Endothelial cell of umbilical vein (primary cell): ENCODE measurements around the gene CEBPG. TPM values are rescaled to one million over a fixed set of nuclear protein-coding genes. Genes with fewer than 3 reads are reported as not detected.

ENCODE experiments used
- BruUV-seq: library from RNA; stranded (reverse); fragments of 400-500 nt; replicated peaks from 2 replicates; lab custom pipeline; 2021; lab: Mats Ljungman, UMichigan
- CTCF ChIA-PET: fragments of 300-600, 350-600 bp; sonication (Branson Sonifier 250); formaldehyde crosslinking; loops from one replicate; lab custom pipeline; 2021; ENCODE audit warnings: antibody characterized with exemption, inconsistent platforms; lab: Charles Lee
- POLR2A ChIA-PET: fragments of 300-600, 350-600 bp; sonication (Branson Sonifier 250); formaldehyde crosslinking; loops from one replicate; lab custom pipeline; 2021; ENCODE audit warnings: antibody characterized with exemption, inconsistent platforms; lab: Charles Lee
- DNase-seq: peaks from one replicate; pipeline ENCODE4 v3.0.0-alpha.2; 2011; ENCODE audit warnings: low read depth, low spot score
- FAIRE-seq: peaks from 2 replicates; lab custom pipeline; 2011; peaks lifted over from hg19 to GRCh38; lab: Jason Lieb, UNC
- H2AFZ ChIP-seq: 2 replicates; pipeline ENCODE4 v1.6.0; 2012; ENCODE audit warnings: low read depth, low read length, control low read depth, inconsistent platforms
- H3K27ac ChIP-seq: 2 replicates; pipeline ENCODE4 v1.5.1; 2011; ENCODE audit warnings: low read depth, mild to moderate bottlenecking, control low read depth, low read length, moderate library complexity; ENCODE audit not compliant: insufficient read depth
- H3K27me3 ChIP-seq, 2 experiments: 2 replicates each; pipeline versions ENCODE4 v1.6.0 to v1.6.1; 2011; ENCODE audit warnings: low read length in 2 of 2, mixed read lengths in 1 of 2; ENCODE audit not compliant: control insufficient read depth in 2 of 2, insufficient read depth in 2 of 2
- H3K36me3 ChIP-seq, 2 experiments: 2 replicates in 1 of 2; 3 replicates in 1 of 2; pipeline ENCODE4 v1.5.1; 2011; ENCODE audit warnings: low read length in 2 of 2, mild to moderate bottlenecking in 1 of 2, moderate library complexity in 1 of 2; ENCODE audit not compliant: control insufficient read depth in 2 of 2, insufficient read depth in 2 of 2; ENCODE audit errors: extremely low read depth in 1 of 2
- H3K4me1 ChIP-seq: 3 replicates; pipeline ENCODE4 v1.5.1; 2011; ENCODE audit warnings: mild to moderate bottlenecking, low read length; ENCODE audit not compliant: control insufficient read depth, insufficient read depth; ENCODE audit errors: extremely low read depth
- H3K4me2 ChIP-seq: 2 replicates; pipeline ENCODE4 v1.6.1; 2011; ENCODE audit warnings: low read length, control low read depth, mixed read lengths; ENCODE audit not compliant: insufficient read depth
- H3K4me3 ChIP-seq, 3 experiments: fragments of 200-600 bp in 1 of 3; sonication (generic), shearing (Covaris generic) in 1 of 3; replicated peaks in 1 of 3; 2 replicates each; pipeline ENCODE4 v1.5.1; 2011 to 2016; ENCODE audit warnings: control low read depth in 3 of 3, low read length in 3 of 3, mild to moderate bottlenecking in 2 of 3, inconsistent platforms in 1 of 3, low read depth in 1 of 3, moderate library complexity in 1 of 3; ENCODE audit not compliant: insufficient read depth in 1 of 3
- H3K79me2 ChIP-seq: 2 replicates; pipeline ENCODE4 v1.6.0; 2012; ENCODE audit warnings: low read length, inconsistent platforms; ENCODE audit not compliant: control insufficient read depth, insufficient read depth
- H3K9ac ChIP-seq: replicated peaks from 2 replicates; pipeline ENCODE3; 2011; ENCODE audit warnings: low read length, control low read depth; ENCODE audit not compliant: insufficient read depth; ENCODE audit errors: extremely low read depth
- H3K9me1 ChIP-seq: replicated peaks from 3 replicates; pipeline ENCODE4 v1.6.0; 2011; ENCODE audit warnings: mild to moderate bottlenecking, low read length; ENCODE audit not compliant: control insufficient read depth, insufficient read depth; ENCODE audit errors: extremely low read depth
- H3K9me3 ChIP-seq: replicated peaks from 2 replicates; pipeline ENCODE4 v1.5.1; 2012; ENCODE audit warnings: low read length, inconsistent platforms; ENCODE audit not compliant: control insufficient read depth, insufficient read depth
- H4K20me1 ChIP-seq: replicated peaks from 2 replicates; pipeline ENCODE3; 2011; ENCODE audit warnings: mild to moderate bottlenecking, low read length; ENCODE audit not compliant: control insufficient read depth, insufficient read depth; ENCODE audit errors: extremely low read depth
- EZH2 ChIP-seq: IDR thresholded peaks from 2 replicates; pipeline ENCODE4 v1.6.1; 2012; ENCODE audit warnings: borderline replicate concordance, low read depth, mild to moderate bottlenecking, moderate library complexity, low read length, inconsistent platforms; ENCODE audit not compliant: severe bottlenecking
- FOS ChIP-seq: IDR thresholded peaks from 2 replicates; pipeline ENCODE4 v1.6.1; 2011; ENCODE audit warnings: mild to moderate bottlenecking, low read length, moderate library complexity, borderline replicate concordance; ENCODE audit not compliant: insufficient read depth
- GATA2 ChIP-seq: IDR thresholded peaks from 2 replicates; pipeline ENCODE4 v1.7.0; 2011; ENCODE audit warnings: low read depth, mild to moderate bottlenecking, moderate library complexity, mixed read lengths, low read length; ENCODE audit not compliant: insufficient read length, insufficient read depth
- JUN ChIP-seq: IDR thresholded peaks from 2 replicates; pipeline ENCODE4 v1.6.1; 2011; ENCODE audit warnings: borderline replicate concordance, low read depth; ENCODE audit not compliant: insufficient read length, insufficient read depth
- MYC ChIP-seq: IDR thresholded peaks from one replicate; pipeline ENCODE4 v1.6.1; 2011; ENCODE audit warnings: mild to moderate bottlenecking, low read depth, low read length
- POLR2A ChIP-seq: IDR thresholded peaks from 2 replicates; pipeline ENCODE4 v1.6.1; 2012; ENCODE audit warnings: low read depth, mild to moderate bottlenecking, control low read depth, low read length
- POLR2AphosphoS5 ChIP-seq: IDR thresholded peaks from 2 replicates; pipeline ENCODE4 v1.6.1; 2012; ENCODE audit warnings: low read depth, mild to moderate bottlenecking, control low read depth, low read length, moderate library complexity; ENCODE audit not compliant: insufficient read depth
- dilution Hi-C: fragments of 300-500 bp; cut with MboI; formaldehyde crosslinking; loops from one replicate; pipeline ENCODE4 v1.15.0; 2019; ENCODE audit warnings: low sequenced_read_pairs; ENCODE audit not compliant: extremely low pct_ligation_motif_present
- intact Hi-C: fragments of 100-400 bp; cut with micrococcal nuclease; formaldehyde crosslinking; loops from one replicate; pipeline ENCODE4 v1.10.0; 2022
- polyA plus RNA-seq, 4 experiments: library from polyadenylated mRNA; depleted of rRNA in 3 of 4; stranded (reverse) in 3 of 4; unstranded in 1 of 4; fragments of >200 nt; gene quantifications; 2 replicates each; pipeline versions ENCODE4 v1.2.1 to v1.2.3, GENCODE V29; 2011 to 2012; ENCODE audit warnings: missing spikeins in 1 of 4
- total RNA-seq: library from RNA; stranded (reverse); gene quantifications from 2 replicates; pipeline ENCODE4 v1.2.3, GENCODE V29; 2021
- TF ChIP-seq, protein P1 (sequence below): IDR thresholded peaks from 2 replicates; pipeline ENCODE4 v1.6.1; 2011; ENCODE audit not compliant: insufficient read depth, insufficient read length
- TF ChIP-seq, protein P2 (sequence below), 2 donors: IDR thresholded peaks; 1 replicate in 1 of 2; 2 replicates in 1 of 2; pipeline ENCODE4 v1.5.1; 2011; ENCODE audit warnings: low read length in 2 of 2, mild to moderate bottlenecking in 2 of 2, moderate library complexity in 2 of 2, control low read depth in 1 of 2, inconsistent platforms in 1 of 2, low read depth in 1 of 2; ENCODE audit not compliant: insufficient read depth in 1 of 2; ENCODE audit errors: extremely low read depth in 1 of 2

CEBPG gene
- total and polyA plus RNA-seq, 2 donors (not counting 3 experiments of a cell fraction or from before 2014, with no cell fraction given), result 10.2 to 24.6 TPM

- Histone ChIP-seq H2AFZ (no peak overlapping the region), H4K20me1 (peaks cover 11% of the 10 kb centered on the region), H3K9me1 (no peaks in the 10 kb centered on the region), H3K9me3 (no peaks in the 10 kb centered on the region), H3K79me2 (peaks cover 95% of the 10 kb centered on the region), H3K4me3 (no peak overlapping the region), H3K27me3 (no peaks in the 10 kb centered on the region), H3K36me3 (peaks cover 5 to 10% of the 10 kb centered on the region in 2 experiments), H3K27ac (no peak overlapping the region), H3K9ac (no peak overlapping the region), H3K4me2 (no peak overlapping the region), H3K4me1 (peaks cover 40% of the 10 kb centered on the region)
- ChIA-PET CTCF (no interaction called here), POLR2A (no interaction called here)
- BruUV-seq, result no TSS peak
- DNase-seq (no peak), FAIRE-seq (no peak)
- dilution Hi-C loops, result no loop called here
- intact Hi-C loops, result loop anchor here (5.0 to 10.0 kb wide), 3 partner anchors 202 to 506 kb away; partner anchors contain the start of genes CEP89 and FAAP24
- TF ChIP-seq FOS, result no peak
- TF ChIP-seq, protein P1, sequence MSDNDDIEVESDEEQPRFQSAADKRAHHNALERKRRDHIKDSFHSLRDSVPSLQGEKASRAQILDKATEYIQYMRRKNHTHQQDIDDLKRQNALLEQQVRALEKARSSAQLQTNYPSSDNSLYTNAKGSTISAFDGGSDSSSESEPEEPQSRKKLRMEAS, result no peak
- TF ChIP-seq JUN, result no peak
- TF ChIP-seq, protein P2, sequence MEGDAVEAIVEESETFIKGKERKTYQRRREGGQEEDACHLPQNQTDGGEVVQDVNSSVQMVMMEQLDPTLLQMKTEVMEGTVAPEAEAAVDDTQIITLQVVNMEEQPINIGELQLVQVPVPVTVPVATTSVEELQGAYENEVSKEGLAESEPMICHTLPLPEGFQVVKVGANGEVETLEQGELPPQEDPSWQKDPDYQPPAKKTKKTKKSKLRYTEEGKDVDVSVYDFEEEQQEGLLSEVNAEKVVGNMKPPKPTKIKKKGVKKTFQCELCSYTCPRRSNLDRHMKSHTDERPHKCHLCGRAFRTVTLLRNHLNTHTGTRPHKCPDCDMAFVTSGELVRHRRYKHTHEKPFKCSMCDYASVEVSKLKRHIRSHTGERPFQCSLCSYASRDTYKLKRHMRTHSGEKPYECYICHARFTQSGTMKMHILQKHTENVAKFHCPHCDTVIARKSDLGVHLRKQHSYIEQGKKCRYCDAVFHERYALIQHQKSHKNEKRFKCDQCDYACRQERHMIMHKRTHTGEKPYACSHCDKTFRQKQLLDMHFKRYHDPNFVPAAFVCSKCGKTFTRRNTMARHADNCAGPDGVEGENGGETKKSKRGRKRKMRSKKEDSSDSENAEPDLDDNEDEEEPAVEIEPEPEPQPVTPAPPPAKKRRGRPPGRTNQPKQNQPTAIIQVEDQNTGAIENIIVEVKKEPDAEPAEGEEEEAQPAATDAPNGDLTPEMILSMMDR (IDR thresholded peaks at IDR 0.05; ENCODE audit: extremely low read depth in 1 of 2, insufficient read depth in 1 of 2, low read depth in 1 of 2, low read length in 2 of 2), result no peak
- TF ChIP-seq EZH2, result no peak
- no peak for TF ChIP-seq POLR2A
- TF ChIP-seq MYC, result no peak
- TF ChIP-seq GATA2, result no peak
- TF ChIP-seq POLR2AphosphoS5, result no peak
Measured at GRCh38 chr19:33379151-33379829, 5.8 kb downstream of the CEBPG start.
